Kidney (tissue), 14 donors: Measurements from ENCODE around the gene WDR55. TPM values are rescaled to one million over a fixed set of nuclear protein-coding genes. Genes with fewer than 3 reads are reported as not detected.

Source experiments
- DNase-seq, 5 donors: peaks; one replicate each; pipeline ENCODE4 v3.0.0-alpha.2; 2013 to 2020
- FAIRE-seq: peaks from 2 replicates; lab custom pipeline; 2012; peaks lifted over from hg19 to GRCh38; lab: Jason Lieb, UNC
- H3K27ac ChIP-seq, 2 donors: one replicate each; pipeline ENCODE4 v1.7.0; 2013; ENCODE audit warnings: low read depth in 2 of 2, low read length in 2 of 2, inconsistent platforms in 1 of 2
- H3K27me3 ChIP-seq: one replicate; pipeline ENCODE4 v1.7.1; 2013; ENCODE audit warnings: low read length, inconsistent platforms; ENCODE audit not compliant: control insufficient read depth, insufficient read depth
- H3K36me3 ChIP-seq, 3 donors: one replicate each; pipeline versions ENCODE4 v1.7.0 to v1.7.1; 2013; ENCODE audit warnings: low read length in 3 of 3, control low read depth in 1 of 3, inconsistent platforms in 1 of 3; ENCODE audit not compliant: insufficient read depth in 3 of 3, control insufficient read depth in 2 of 3
- H3K4me1 ChIP-seq, 3 donors: one replicate each; pipeline versions ENCODE4 v1.7.0 to v1.7.1; 2013; ENCODE audit warnings: low read length in 3 of 3, inconsistent platforms in 1 of 3, low read depth in 1 of 3; ENCODE audit not compliant: control insufficient read depth in 2 of 3, insufficient read depth in 2 of 3
- H3K4me3 ChIP-seq, 3 donors: one replicate each; pipeline versions ENCODE4 v1.7.0 to v1.8.1; 2013; ENCODE audit warnings: low read length in 3 of 3, control low read depth in 1 of 3, inconsistent platforms in 1 of 3
- H3K9ac ChIP-seq, 3 donors: one replicate each; pipeline versions ENCODE4 v1.7.0 to v1.7.1; 2013; ENCODE audit warnings: low read length in 3 of 3, control low read depth in 1 of 3, inconsistent platforms in 1 of 3
- H3K9me3 ChIP-seq, 3 donors: one replicate each; pipeline versions ENCODE4 v1.7.0 to v1.7.1; 2013; ENCODE audit warnings: low read length in 3 of 3, control low read depth in 1 of 3, inconsistent platforms in 1 of 3; ENCODE audit not compliant: control insufficient read depth in 2 of 3, insufficient read depth in 1 of 3
- CTCF ChIP-seq: IDR thresholded peaks from 3 replicates; pipeline ENCODE4 v1.5.1; 2012; ENCODE audit warnings: mild to moderate bottlenecking, moderate library complexity, borderline replicate concordance; ENCODE audit not compliant: insufficient read depth; ENCODE audit errors: extremely low read depth
- intact Hi-C: fragments of 100-400 bp; cut with DNase I; formaldehyde crosslinking; loops from one replicate; pipeline ENCODE4 v1.11.1; 2022
- polyA plus RNA-seq: library from polyadenylated mRNA; stranded (reverse); fragments of 350-450 nt; fragmentation: Illumina TruSeq; extraction: RNeasy Lipid Tissue Mini Kit (QIAGEN cat#74804); gene quantifications from one replicate; pipeline ENCODE4 v1.2.3, GENCODE V29; 2014; ENCODE audit warnings: low read depth, low replicate concordance; ENCODE audit not compliant: insufficient read depth
- total RNA-seq: library from RNA; stranded (reverse); fragmentation: NEBNext Ultra II Directional; extraction: Animal tissue kit (Norgen Biotek cat#: 25700); gene quantifications from one replicate; pipeline ENCODE4 v1.2.1, GENCODE V29; 2021
- donor health status: control.
- donor health status: control.
- donor health status: control.
- donor health status: control.
- donor health status: control.
- donor health status: DM: yes; HTN: yes; CAD: no.
- donor health status: Normal renal cell carcinoma (clear cell type).

WDR55 gene
- total and polyA plus RNA-seq, 2 donors from 2014 or later, result 13.7 to 20.8 TPM

GRCh38 chr5:140671472-140672125 lies 6.9 kb downstream of the WDR55 start:
- FAIRE-seq (no peak), DNase-seq (no peak)
- no peak for TF ChIP-seq CTCF
- H3K4me3 ChIP-seq, result no peak overlapping the region
- H3K27me3 ChIP-seq, result no peaks in the 10 kb centered on the region
- H3K9ac ChIP-seq, result no peak overlapping the region
- no peak overlapping the region for H3K27ac ChIP-seq
- H3K4me1 ChIP-seq, result no peaks in the 10 kb centered on the region
- intact Hi-C loops, result no loop called here
- H3K9me3 ChIP-seq, result no peaks in the 10 kb centered on the region
- peaks cover 0 to 38% (median 35%) of the 10 kb centered on the region in 3 donors for H3K36me3 ChIP-seq

- H3K9ac ChIP-seq, result no peak overlapping the region
- FAIRE-seq, result no peak
- intact Hi-C loops, result no loop called here
- H3K36me3 ChIP-seq, result peaks cover 7 to 48% (median 42%) of the 10 kb centered on the region in 3 donors
- no peak for TF ChIP-seq CTCF
- H3K9me3 ChIP-seq, result no peaks in the 10 kb centered on the region
- no peak overlapping the region for H3K27ac ChIP-seq
- peak in 4 of 5 donors; percentile 14 to 79 (median 16) for DNase-seq
- no peaks in the 10 kb centered on the region for H3K4me1 ChIP-seq
- no peak overlapping the region for H3K4me3 ChIP-seq
- H3K27me3 ChIP-seq, result no peaks in the 10 kb centered on the region
Measured at GRCh38 chr5:140672455-140673186, 7.9 kb downstream of the WDR55 start.

GRCh38 chr5:140673187-140673976 lies 8.7 kb downstream of the WDR55 start, which contains the start of gene DND1:
Gene DND1 (minus strand): TSS chr5:140673576. CDS start chr5:140673542, 34 bp downstream.
- Histone ChIP-seq H3K27me3 (no peaks in the 10 kb centered on the region), H3K36me3 (peaks cover 7 to 45% (median 39%) of the 10 kb centered on the region in 3 donors), H3K27ac (no peak within 1 kb of the TSS), H3K4me3 (no peak within 1 kb of the TSS), H3K9ac (no peak within 1 kb of the TSS), H3K9me3 (no peaks in the 10 kb centered on the region), H3K4me1 (no peaks in the 10 kb centered on the region)
- intact Hi-C loops, result no loop called here
- FAIRE-seq (no peak), DNase-seq (peak in 1 of 5 donors; percentile 73)
- TF ChIP-seq CTCF, result no peak
